PC-3 (cell line): Measurements from ENCODE around the gene FRRS1L. TPM values are rescaled to one million over a fixed set of nuclear protein-coding genes. Genes with fewer than 3 reads are reported as not detected.

Source experiments
- ATAC-seq: fragments of 200-7000 bp; cut with Tn5 transposase; 2 replicates; pipeline ENCODE4 v1.9.1; 2020; ENCODE audit warnings: mild to moderate bottlenecking, moderate library complexity
- BruUV-seq: library from RNA; stranded (reverse); fragments of 400-500 nt; replicated peaks from 2 replicates; lab custom pipeline; 2021; lab: Mats Ljungman, UMichigan
- CTCF ChIA-PET: fragments of 300-600 bp; sonication (Branson Sonifier 250); formaldehyde crosslinking; loops from one replicate; lab custom pipeline; 2022; ENCODE audit warnings: antibody characterized with exemption; lab: Charles Lee
- POLR2A ChIA-PET: fragments of 300-600 bp; sonication (Branson Sonifier 250); formaldehyde crosslinking; loops from one replicate; lab custom pipeline; 2022; ENCODE audit warnings: antibody characterized with exemption; ENCODE audit not compliant: unreplicated experiment; lab: Charles Lee
- DNase-seq: peaks from one replicate; pipeline ENCODE4 v3.0.0-alpha.2; 2015
- H2AFZ ChIP-seq: fragments of 300-600 bp; sonication (generic); 2 replicates; pipeline ENCODE4 v1.6.0; 2016; ENCODE audit warnings: antibody characterized with exemption, low read length
- H3F3A ChIP-seq: fragments of 300-600 bp; sonication (generic); one replicate; pipeline ENCODE4 v1.6.0; 2017; ENCODE audit warnings: antibody characterized with exemption, low read length, control low read depth, mild to moderate bottlenecking; ENCODE audit not compliant: unreplicated experiment
- H3K27ac ChIP-seq: fragments of 300-600 bp; sonication (generic); 2 replicates; pipeline ENCODE4 v1.5.1; 2016; ENCODE audit warnings: mild to moderate bottlenecking, low read length
- H3K27me3 ChIP-seq: fragments of 300-600 bp; sonication (generic); 2 replicates; pipeline ENCODE4 v1.6.1; 2016; ENCODE audit warnings: low read length, mixed read lengths
- H3K36me3 ChIP-seq: fragments of 300-600 bp; sonication (generic); 2 replicates; pipeline ENCODE4 v1.6.1; 2016; ENCODE audit warnings: low read depth, mixed run types, low read length, mixed read lengths
- H3K4me1 ChIP-seq: fragments of 300-600 bp; sonication (generic); 2 replicates; pipeline ENCODE4 v1.5.1; 2016; ENCODE audit warnings: low read length; ENCODE audit not compliant: insufficient read depth
- H3K4me2 ChIP-seq: fragments of 300-600 bp; sonication (generic); 2 replicates; pipeline ENCODE4 v1.6.0; 2016; ENCODE audit warnings: low read length
- H3K4me3 ChIP-seq: fragments of 300-600 bp; sonication (generic); 2 replicates; pipeline ENCODE4 v1.5.1; 2016; ENCODE audit warnings: mild to moderate bottlenecking, low read length, mixed read lengths
- H3K79me2 ChIP-seq: fragments of 300-600 bp; sonication (generic); 2 replicates; pipeline ENCODE4 v1.6.1; 2017; ENCODE audit warnings: low read length, mixed read lengths
- H3K9ac ChIP-seq: fragments of 300-600 bp; sonication (generic); 2 replicates; pipeline ENCODE4 v1.6.0; 2016; ENCODE audit warnings: mild to moderate bottlenecking, low read length
- H3K9me2 ChIP-seq: fragments of 300-600 bp; sonication (generic); replicated peaks from 2 replicates; pipeline ENCODE4 v1.6.1; 2016; ENCODE audit warnings: mixed run types, low read length, mixed read lengths
- H3K9me3 ChIP-seq: fragments of 300-600 bp; sonication (generic); 2 replicates; pipeline ENCODE4 v1.6.1; 2016; ENCODE audit warnings: low read length, mixed read lengths
- H4K20me1 ChIP-seq: fragments of 300-600 bp; sonication (generic); 2 replicates; pipeline ENCODE4 v1.6.1; 2016; ENCODE audit warnings: low read length, mixed read lengths
- EZH2 ChIP-seq: fragments of 300-600 bp; sonication (generic); IDR thresholded peaks from one replicate; pipeline ENCODE4 v1.6.1; 2017; ENCODE audit warnings: antibody characterized with exemption, mild to moderate bottlenecking, low read length; ENCODE audit not compliant: unreplicated experiment
- EZH2phosphoT487 ChIP-seq: fragments of 300-600 bp; sonication (generic); IDR thresholded peaks from 2 replicates; pipeline ENCODE4 v1.6.1; 2018; ENCODE audit warnings: mild to moderate bottlenecking, antibody characterized with exemption, low read length, borderline replicate concordance
- intact Hi-C: fragments of 100-400 bp; cut with micrococcal nuclease; formaldehyde crosslinking; loops from 2 replicates; pipeline ENCODE4 v1.9.0; 2023
- total RNA-seq: library from RNA; depleted of rRNA; stranded (reverse); fragments of >200 nt; gene quantifications from 2 replicates; pipeline ENCODE4 v1.2.3, GENCODE V29; 2014; rRNA removed
- TF ChIP-seq, protein P1 (sequence below): fragments of 300-600 bp; sonication (generic); conservative IDR thresholded peaks from 2 replicates; pipeline ENCODE4 v1.5.1; 2017; ENCODE audit warnings: antibody characterized with exemption, low read depth, mild to moderate bottlenecking, low read length

Gene FRRS1L
- total RNA-seq, 1 experiment from 2014 or later, result not detected

DNA sequence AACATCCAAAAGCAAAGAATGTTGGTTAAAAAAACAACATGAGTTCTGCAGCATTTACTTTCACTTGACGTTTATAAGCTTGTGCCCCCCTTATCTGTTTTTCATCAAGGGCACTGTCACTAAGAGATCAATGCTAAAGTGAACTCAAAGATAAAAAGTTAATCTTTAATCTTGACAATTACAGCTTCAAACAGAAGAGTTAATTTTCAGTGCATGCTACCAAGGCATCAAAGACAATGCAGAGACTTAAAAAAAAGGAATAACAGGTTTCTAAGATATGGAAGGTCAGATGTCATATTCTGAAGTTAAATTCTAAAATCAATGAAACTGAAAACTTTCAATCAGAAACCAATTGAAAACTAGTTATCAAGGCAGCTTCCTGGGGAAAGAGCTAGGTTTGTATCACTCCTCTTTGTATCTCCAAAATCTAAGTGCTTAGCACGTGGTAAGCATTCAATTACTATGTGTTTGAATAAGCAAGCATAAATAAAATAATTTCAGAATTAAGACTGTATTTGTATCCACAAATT lies 84.9 kb downstream of the FRRS1L start:
- H3K27me3 ChIP-seq, result no peaks in the 10 kb centered on the region
- H3K4me1 ChIP-seq, result peaks cover 3% of the 10 kb centered on the region; the same call in 1 of the 2 replicates

More for the DNA sequence above, 84.9 kb downstream of the FRRS1L start:
- Histone ChIP-seq H3F3A (no peaks in the 10 kb centered on the region), H3K79me2 (0 out of 2 replicates have a peak, but pooled peaks cover 6% of the 10 kb centered on the region), H3K36me3 (peaks cover 39% of the 10 kb centered on the region), H3K4me3 (no peak overlapping the region), H3K9ac (no peak overlapping the region), H2AFZ (no peak overlapping the region), H3K9me3 (no peaks in the 10 kb centered on the region), H3K9me2 (no peaks in the 10 kb centered on the region), H3K4me2 (no peak overlapping the region), H4K20me1 (no peaks in the 10 kb centered on the region), H3K27ac (no peak overlapping the region)
- TF ChIP-seq EZH2 (no peak), EZH2phosphoT487 (no peak)
- TF ChIP-seq, protein P1, sequence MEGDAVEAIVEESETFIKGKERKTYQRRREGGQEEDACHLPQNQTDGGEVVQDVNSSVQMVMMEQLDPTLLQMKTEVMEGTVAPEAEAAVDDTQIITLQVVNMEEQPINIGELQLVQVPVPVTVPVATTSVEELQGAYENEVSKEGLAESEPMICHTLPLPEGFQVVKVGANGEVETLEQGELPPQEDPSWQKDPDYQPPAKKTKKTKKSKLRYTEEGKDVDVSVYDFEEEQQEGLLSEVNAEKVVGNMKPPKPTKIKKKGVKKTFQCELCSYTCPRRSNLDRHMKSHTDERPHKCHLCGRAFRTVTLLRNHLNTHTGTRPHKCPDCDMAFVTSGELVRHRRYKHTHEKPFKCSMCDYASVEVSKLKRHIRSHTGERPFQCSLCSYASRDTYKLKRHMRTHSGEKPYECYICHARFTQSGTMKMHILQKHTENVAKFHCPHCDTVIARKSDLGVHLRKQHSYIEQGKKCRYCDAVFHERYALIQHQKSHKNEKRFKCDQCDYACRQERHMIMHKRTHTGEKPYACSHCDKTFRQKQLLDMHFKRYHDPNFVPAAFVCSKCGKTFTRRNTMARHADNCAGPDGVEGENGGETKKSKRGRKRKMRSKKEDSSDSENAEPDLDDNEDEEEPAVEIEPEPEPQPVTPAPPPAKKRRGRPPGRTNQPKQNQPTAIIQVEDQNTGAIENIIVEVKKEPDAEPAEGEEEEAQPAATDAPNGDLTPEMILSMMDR, result no peak
- ATAC-seq, result no peak
- BruUV-seq, result no TSS peak
- intact Hi-C loops, result no loop called here
- ChIA-PET POLR2A (no interaction called here), CTCF (no interaction called here)
- no peak for DNase-seq

Other genes starting within 250 kb of the FRRS1L start
- gene ELP1, start 233.1 kb downstream of the FRRS1L start, total RNA-seq, result 26.0 and 53.6 TPM in 2 replicates
- gene ABITRAM, start 232.8 kb downstream of the FRRS1L start, total RNA-seq, result 4.7 and 7.8 TPM in 2 replicates
- gene CTNNAL1, start 153.8 kb downstream of the FRRS1L start, total RNA-seq, result 80.5 and 97.7 TPM in 2 replicates
- gene TMEM245, start 47.3 kb downstream of the FRRS1L start, total RNA-seq, result 23.7 and 30.8 TPM in 2 replicates
- 11.2 and 13.8 TPM in 2 replicates for gene EPB41L4B, start 153.8 kb upstream of the FRRS1L start, total RNA-seq